Ishikawa (cell line): ENCODE measurements around the gene ATP11A.
A peak's percentile ranks its signal among the peaks of the same experiment; 100 is the strongest.

Source experiments
- CEBPB ChIP-seq: IDR thresholded peaks from 2 replicates; pipeline ENCODE4 v1.6.1; 2012
- CREB1 ChIP-seq: IDR thresholded peaks from 2 replicates; pipeline ENCODE4 v1.6.1; 2012; ENCODE audit warnings: low read depth
- EGR1 ChIP-seq: IDR thresholded peaks from 2 replicates; pipeline ENCODE4 v1.6.1; 2012
- EP300 ChIP-seq: IDR thresholded peaks from 2 replicates; pipeline ENCODE4 v1.6.1; 2012; ENCODE audit warnings: borderline replicate concordance
- FOXM1 ChIP-seq: IDR thresholded peaks from 2 replicates; pipeline ENCODE4 v1.6.1; 2012; ENCODE audit warnings: low read depth, borderline replicate concordance
- NFIC ChIP-seq: IDR thresholded peaks from 2 replicates; pipeline ENCODE4 v1.6.1; 2012
- RAD21 ChIP-seq: IDR thresholded peaks from 2 replicates; pipeline ENCODE4 v1.6.1; 2012; ENCODE audit warnings: low read depth
- TAF1 ChIP-seq: IDR thresholded peaks from 2 replicates; pipeline ENCODE4 v1.6.1; 2012; ENCODE audit warnings: low read depth, mild to moderate bottlenecking
- TCF12 ChIP-seq: IDR thresholded peaks from 2 replicates; pipeline ENCODE4 v1.6.1; 2012; ENCODE audit warnings: low read depth
- TEAD4 ChIP-seq: IDR thresholded peaks from 2 replicates; pipeline ENCODE4 v1.6.1; 2012
- YY1 ChIP-seq: IDR thresholded peaks from 2 replicates; pipeline ENCODE4 v1.6.1; 2012; ENCODE audit warnings: low read depth
- ZBTB7A ChIP-seq: IDR thresholded peaks from 2 replicates; pipeline ENCODE4 v1.6.1; 2012; ENCODE audit warnings: low read depth
- TF ChIP-seq, protein P1 (sequence below): IDR thresholded peaks from 2 replicates; pipeline ENCODE4 v1.6.1; 2012
- TF ChIP-seq, protein P2 (sequence below): IDR thresholded peaks from 2 replicates; pipeline ENCODE4 v1.6.1; 2012; ENCODE audit warnings: low read depth, mild to moderate bottlenecking
- TF ChIP-seq, protein P3 (sequence below): IDR thresholded peaks from 2 replicates; pipeline ENCODE4 v1.6.1; 2012

ATP11A gene

DNA sequence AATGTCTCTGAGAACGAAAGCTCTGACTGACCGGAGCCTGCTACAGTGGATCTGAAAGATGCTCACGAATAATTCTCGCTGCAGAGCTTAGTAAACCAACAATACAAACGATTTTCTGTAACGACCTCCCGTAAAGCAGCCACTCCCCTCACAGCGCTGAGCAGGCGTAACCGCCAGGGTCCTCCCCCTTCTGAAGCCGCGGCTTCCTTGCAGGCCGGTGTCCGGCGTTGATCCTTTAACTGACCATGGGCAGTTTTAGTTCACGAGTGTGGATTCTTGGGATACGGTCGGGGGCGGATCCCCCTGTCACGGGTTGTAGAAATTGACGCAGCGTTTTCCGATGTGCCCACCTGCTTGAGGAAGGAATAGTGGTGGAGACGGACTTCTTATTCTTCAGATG is 75.9 kb downstream of the ATP11A start:
- TF ChIP-seq CEBPB (no peak), TAF1 (no peak), EP300 (no peak)
- TF ChIP-seq, protein P1, sequence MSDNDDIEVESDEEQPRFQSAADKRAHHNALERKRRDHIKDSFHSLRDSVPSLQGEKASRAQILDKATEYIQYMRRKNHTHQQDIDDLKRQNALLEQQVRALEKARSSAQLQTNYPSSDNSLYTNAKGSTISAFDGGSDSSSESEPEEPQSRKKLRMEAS: no peak

DNA sequence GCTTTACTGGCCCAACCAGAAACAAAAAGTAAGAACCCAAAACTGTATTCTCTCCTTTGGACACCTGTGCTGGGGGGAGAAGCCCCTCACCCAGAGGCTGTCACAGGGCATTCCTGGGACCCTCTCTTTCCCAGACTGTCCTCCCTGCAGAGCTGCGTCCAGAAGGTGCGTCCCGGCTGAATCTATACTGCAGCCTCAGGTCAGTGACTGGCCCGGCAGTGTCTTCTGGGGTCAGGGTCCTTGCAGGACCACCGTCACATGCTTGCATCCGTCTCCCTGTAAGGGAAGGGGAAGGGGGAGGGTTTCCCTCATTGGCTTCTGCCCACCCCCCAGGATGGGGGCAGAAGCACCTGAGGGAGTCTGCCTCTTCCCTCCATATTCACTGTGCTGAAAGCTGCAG is 76.5 kb downstream of the ATP11A start:
- TF ChIP-seq NFIC: no peak
- no peak for TF ChIP-seq TAF1
- TF ChIP-seq TEAD4: no peak
- TF ChIP-seq CREB1: no peak
- no peak for TF ChIP-seq TCF12
- no peak for TF ChIP-seq RAD21
- no peak for TF ChIP-seq CEBPB
- no peak for TF ChIP-seq ZBTB7A
- no peak for TF ChIP-seq EGR1
- TF ChIP-seq, protein P2, sequence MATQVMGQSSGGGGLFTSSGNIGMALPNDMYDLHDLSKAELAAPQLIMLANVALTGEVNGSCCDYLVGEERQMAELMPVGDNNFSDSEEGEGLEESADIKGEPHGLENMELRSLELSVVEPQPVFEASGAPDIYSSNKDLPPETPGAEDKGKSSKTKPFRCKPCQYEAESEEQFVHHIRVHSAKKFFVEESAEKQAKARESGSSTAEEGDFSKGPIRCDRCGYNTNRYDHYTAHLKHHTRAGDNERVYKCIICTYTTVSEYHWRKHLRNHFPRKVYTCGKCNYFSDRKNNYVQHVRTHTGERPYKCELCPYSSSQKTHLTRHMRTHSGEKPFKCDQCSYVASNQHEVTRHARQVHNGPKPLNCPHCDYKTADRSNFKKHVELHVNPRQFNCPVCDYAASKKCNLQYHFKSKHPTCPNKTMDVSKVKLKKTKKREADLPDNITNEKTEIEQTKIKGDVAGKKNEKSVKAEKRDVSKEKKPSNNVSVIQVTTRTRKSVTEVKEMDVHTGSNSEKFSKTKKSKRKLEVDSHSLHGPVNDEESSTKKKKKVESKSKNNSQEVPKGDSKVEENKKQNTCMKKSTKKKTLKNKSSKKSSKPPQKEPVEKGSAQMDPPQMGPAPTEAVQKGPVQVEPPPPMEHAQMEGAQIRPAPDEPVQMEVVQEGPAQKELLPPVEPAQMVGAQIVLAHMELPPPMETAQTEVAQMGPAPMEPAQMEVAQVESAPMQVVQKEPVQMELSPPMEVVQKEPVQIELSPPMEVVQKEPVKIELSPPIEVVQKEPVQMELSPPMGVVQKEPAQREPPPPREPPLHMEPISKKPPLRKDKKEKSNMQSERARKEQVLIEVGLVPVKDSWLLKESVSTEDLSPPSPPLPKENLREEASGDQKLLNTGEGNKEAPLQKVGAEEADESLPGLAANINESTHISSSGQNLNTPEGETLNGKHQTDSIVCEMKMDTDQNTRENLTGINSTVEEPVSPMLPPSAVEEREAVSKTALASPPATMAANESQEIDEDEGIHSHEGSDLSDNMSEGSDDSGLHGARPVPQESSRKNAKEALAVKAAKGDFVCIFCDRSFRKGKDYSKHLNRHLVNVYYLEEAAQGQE: no peak
- TF ChIP-seq YY1: no peak
- no peak for TF ChIP-seq EP300
- TF ChIP-seq FOXM1: no peak
- TF ChIP-seq, protein P3, sequence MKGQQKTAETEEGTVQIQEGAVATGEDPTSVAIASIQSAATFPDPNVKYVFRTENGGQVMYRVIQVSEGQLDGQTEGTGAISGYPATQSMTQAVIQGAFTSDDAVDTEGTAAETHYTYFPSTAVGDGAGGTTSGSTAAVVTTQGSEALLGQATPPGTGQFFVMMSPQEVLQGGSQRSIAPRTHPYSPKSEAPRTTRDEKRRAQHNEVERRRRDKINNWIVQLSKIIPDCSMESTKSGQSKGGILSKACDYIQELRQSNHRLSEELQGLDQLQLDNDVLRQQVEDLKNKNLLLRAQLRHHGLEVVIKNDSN: no peak
- TF ChIP-seq, protein P1: no peak

DNA sequence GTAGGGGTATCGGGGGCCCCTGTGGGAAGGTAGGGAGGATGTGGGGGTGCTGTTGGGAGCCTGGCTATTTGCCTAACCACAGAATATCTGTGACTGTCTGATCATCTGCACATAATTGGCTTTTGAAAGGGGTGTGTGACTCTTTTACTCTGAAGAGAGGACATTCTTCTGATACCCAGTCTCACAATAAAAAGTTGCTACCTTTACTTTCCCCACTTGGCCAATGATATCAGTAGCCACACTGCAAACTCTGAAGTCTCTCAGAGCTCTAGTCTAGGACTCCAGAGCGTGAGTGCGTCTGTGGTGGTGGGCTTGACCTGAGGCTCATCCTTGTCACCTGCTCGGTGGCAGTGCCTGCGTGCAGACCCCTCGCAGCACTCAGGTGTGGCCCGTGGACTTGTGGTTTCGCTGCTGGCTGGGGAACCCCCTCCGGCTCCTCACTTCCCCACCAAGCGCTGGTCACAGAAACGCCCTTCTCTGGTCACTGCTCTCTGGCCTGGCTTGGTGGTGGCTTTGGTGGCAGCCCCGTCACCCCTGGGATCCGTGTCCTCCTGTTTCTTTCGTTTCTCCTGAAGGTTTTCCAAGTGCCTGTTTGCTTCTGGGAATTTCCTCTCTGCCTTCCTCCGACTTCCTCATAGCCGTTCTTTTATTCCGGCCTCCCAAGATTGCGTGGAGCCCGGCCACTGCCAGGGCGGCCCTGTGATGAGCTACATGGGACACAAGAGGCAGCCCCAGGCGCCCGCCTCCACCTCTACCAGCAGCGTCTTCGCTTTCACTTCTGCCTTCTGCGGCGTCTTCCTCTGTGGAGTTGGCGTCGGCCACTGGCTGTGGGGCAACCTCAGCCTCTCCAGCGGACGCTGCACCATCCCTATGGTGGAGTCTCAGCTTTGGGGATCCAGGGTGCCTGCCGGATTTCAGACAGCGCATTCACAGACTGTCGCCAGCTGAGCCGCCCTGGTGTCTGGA is 78.0 kb downstream of the ATP11A start:
- TF ChIP-seq EP300 (no peak), FOXM1 (no peak), YY1 (no peak), TAF1 (no peak)
- TF ChIP-seq, protein P1: no peak
- TF ChIP-seq, protein P3: no peak

DNA sequence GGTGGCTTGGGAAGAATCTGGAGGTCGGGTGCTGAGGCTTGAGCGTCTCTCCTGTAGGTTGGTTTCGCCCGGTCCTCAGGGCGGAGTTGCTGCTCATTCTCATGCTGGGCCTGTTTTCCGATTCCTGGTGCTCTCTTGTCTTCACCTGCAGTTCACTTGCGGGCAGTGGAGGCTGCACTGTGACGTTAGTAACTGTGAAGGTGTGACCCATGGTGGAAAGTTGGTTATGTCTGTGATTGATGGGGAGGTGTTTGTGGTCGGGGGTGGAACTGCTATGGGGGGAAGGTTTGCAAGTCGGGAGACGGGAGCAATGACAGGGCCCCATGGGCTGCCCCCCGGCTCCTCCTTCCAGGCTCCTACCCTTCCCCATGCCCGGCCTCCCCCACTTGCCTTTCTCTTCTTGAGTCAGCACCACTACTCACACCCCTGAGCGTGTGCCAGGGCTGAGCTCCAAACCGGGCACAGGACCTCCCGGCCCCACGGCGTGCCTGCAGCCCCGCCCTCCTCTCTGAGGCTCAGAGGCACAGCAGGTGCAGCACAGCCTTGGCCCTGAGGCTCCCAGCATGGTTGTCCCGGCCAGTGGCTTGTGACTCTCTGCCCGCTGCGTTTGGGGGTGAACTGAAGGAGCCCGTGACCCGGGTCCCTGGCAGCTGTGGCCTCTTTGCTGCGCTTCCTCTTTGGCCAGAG is 79.1 kb downstream of the ATP11A start:
- TF ChIP-seq, protein P2: no peak
- TF ChIP-seq, protein P1: 0 out of 2 replicates have a peak, but pooled peaks have one; percentile 12
- TF ChIP-seq NFIC (peak; percentile 51), YY1 (no peak), TEAD4 (no peak), EP300 (no peak), CEBPB (no peak)

DNA sequence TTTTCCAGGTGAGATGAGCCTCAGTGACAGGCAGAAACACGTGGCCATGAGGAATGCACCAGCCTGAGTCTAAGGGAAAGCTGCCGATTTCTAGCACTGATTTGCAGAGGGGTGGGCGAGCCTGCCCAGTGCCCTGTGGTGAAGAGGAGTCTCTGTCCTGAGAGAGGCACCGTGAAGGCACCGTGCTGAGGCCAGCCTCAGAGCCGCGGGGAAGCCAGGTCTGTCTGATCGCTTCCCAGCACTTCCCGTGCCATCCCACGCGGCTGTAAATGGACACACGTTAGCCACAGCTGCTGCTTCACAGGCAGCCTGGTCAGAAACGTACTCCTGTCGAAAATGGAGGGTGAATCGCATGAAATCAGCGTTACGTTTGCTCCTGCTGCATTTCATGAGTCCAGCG is 79.8 kb downstream of the ATP11A start:
- TF ChIP-seq, protein P3: no peak
- no peak for TF ChIP-seq NFIC
- TF ChIP-seq CREB1: no peak
- TF ChIP-seq FOXM1: no peak
